PFSK-1 (cell line): ENCODE measurements around the gene NUP155. TPM values are rescaled to one million over a fixed set of nuclear protein-coding genes. Genes with fewer than 3 reads are reported as not detected.

Experiments used
- FOXP2 ChIP-seq: optimal IDR thresholded peaks from 2 replicates; pipeline ENCODE3; 2011; ENCODE audit warnings: borderline replicate concordance, control low read depth, inconsistent platforms; ENCODE audit not compliant: insufficient read depth; ENCODE audit errors: extremely low read length, extremely low read depth
- POLR2AphosphoS5 ChIP-seq: IDR thresholded peaks from 2 replicates; pipeline ENCODE4 v1.6.1; 2012; ENCODE audit warnings: low read depth, mild to moderate bottlenecking, control low read depth, low read length, moderate library complexity
- SIN3A ChIP-seq: IDR thresholded peaks from 2 replicates; pipeline ENCODE4 v1.6.1; 2012; ENCODE audit warnings: mild to moderate bottlenecking, low read length, moderate library complexity, borderline replicate concordance; ENCODE audit not compliant: insufficient read depth
- TAF1 ChIP-seq: IDR thresholded peaks from 2 replicates; pipeline ENCODE4 v1.6.1; 2012; ENCODE audit warnings: low read length, control low read depth, borderline replicate concordance; ENCODE audit not compliant: insufficient read depth
- polyA plus RNA-seq: library from polyadenylated mRNA; unstranded; fragments of >200 nt; gene quantifications from one replicate; pipeline ENCODE4 v1.2.1, GENCODE V29; 2012; ENCODE audit warnings: low read depth, missing spikeins; ENCODE audit not compliant: insufficient read length
- TF ChIP-seq, protein P1 (sequence below), 2 experiments: IDR thresholded peaks; 2 replicates each; pipeline versions ENCODE4 v1.6.1 to v1.8.0; 2011 to 2012; ENCODE audit warnings: low read depth in 2 of 2, low read length in 2 of 2, control low read depth in 1 of 2, inconsistent platforms in 1 of 2, mild to moderate bottlenecking in 1 of 2, moderate library complexity in 1 of 2; ENCODE audit not compliant: insufficient read depth in 1 of 2

NUP155 gene
- 14.3 TPM for polyA plus RNA-seq

DNA sequence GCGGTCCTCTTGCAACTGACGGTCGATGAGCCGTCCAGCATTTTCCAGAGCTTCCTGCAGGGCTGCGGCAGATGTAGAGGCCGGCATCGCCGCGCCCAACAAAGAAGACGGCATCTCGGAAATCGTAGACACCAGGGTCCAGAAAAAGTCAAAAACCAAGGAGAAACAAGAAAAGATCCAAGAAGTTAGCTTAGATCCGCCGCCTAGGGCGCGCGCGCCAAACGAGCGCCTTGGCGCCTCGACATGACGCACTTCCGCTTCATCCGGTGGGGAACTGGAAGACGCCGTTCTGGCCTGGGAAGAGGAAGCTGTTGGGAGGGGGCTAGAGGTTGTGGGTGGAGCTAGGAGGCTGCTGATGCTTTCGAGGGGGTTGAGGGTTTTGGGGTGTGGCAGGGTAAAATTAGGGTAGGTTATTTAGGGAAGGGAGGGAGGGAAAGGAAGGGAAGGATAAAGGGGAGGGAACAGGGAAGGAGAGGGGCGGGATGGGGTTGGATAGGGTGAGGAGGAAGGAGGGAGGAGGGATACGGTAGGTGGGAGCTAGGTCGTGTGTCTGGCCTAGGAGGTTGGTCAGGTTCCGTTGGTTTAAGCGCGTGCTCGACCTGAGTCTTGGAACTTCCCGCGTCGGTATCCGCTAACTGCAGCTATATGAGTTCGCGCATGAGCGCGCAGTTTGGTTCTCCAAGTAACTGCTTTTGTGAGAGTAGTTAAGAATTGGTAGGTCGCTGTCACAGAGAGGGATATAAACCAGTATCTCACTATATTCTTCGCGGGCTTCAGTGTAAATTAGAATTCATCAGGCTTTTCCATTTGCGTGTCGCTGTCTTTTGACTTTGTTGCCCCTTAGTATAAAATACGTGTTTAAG, at the start of gene NUP155:
Gene NUP155, minus strand, starts transcription at position 243 of the 863 bp plus-strand sequence. Its CDS starts 129 bp downstream, at position 114.
- TF ChIP-seq SIN3A (0 out of 2 replicates have a peak, but pooled peaks have one; percentile 71), POLR2AphosphoS5 (peak; percentile 86), TAF1 (peak; percentile 56; the same call in 1 of the 2 replicates)
- TF ChIP-seq, protein P1, sequence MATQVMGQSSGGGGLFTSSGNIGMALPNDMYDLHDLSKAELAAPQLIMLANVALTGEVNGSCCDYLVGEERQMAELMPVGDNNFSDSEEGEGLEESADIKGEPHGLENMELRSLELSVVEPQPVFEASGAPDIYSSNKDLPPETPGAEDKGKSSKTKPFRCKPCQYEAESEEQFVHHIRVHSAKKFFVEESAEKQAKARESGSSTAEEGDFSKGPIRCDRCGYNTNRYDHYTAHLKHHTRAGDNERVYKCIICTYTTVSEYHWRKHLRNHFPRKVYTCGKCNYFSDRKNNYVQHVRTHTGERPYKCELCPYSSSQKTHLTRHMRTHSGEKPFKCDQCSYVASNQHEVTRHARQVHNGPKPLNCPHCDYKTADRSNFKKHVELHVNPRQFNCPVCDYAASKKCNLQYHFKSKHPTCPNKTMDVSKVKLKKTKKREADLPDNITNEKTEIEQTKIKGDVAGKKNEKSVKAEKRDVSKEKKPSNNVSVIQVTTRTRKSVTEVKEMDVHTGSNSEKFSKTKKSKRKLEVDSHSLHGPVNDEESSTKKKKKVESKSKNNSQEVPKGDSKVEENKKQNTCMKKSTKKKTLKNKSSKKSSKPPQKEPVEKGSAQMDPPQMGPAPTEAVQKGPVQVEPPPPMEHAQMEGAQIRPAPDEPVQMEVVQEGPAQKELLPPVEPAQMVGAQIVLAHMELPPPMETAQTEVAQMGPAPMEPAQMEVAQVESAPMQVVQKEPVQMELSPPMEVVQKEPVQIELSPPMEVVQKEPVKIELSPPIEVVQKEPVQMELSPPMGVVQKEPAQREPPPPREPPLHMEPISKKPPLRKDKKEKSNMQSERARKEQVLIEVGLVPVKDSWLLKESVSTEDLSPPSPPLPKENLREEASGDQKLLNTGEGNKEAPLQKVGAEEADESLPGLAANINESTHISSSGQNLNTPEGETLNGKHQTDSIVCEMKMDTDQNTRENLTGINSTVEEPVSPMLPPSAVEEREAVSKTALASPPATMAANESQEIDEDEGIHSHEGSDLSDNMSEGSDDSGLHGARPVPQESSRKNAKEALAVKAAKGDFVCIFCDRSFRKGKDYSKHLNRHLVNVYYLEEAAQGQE (IDR thresholded peaks at IDR 0.05; ENCODE audit: insufficient read depth in 1 of 2, low read depth in 2 of 2, low read length in 2 of 2) = no peak

DNA sequence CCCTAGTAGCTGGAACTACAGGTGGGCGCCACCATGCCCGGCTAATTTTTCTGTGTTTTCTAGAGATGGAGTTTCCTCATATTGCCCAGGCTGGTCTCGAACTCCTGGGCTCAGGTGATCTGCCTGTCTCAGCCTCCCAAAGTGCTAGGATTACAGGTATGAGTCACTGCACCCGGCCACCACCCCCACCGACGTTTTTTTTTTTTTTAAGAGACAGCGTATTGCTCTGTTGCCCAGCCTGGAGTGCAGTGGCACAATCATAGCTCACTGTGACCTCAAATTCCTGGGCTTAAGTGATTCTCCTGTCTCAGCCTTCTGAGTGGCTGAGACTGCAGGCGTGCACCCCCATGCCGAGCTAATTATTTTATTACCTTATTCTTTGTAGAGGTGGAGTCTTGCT, 46.4 kb upstream of the NUP155 start:
- TF ChIP-seq FOXP2 = no peak
- no peak for TF ChIP-seq SIN3A
- TF ChIP-seq TAF1 = no peak
- TF ChIP-seq POLR2AphosphoS5 = no peak
- TF ChIP-seq, protein P1 (IDR thresholded peaks at IDR 0.05; ENCODE audit: insufficient read depth in 1 of 2, low read depth in 2 of 2, low read length in 2 of 2) = no peak

DNA sequence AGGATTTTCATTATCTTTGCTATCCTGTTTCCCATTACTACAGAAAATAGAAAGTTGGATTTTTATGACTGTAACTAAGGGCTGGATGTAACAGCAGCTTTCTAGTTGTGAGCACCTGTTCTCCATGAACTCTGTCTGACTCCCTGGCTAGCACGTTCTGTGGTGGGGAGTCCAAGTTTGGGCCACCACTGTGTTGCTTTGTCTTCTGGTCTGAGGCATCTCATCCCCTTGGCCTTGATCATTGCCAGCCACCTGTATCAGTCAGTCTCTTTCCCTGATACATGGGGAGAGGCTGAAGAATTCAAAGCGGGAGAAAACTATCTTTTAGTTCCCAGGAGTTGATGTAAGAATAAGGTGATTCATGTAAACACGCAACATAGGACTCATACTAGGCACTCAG, 41.6 kb upstream of the NUP155 start:
- TF ChIP-seq, protein P1 (IDR thresholded peaks at IDR 0.05; ENCODE audit: insufficient read depth in 1 of 2, low read depth in 2 of 2, low read length in 2 of 2) = no peak
- TF ChIP-seq TAF1 = no peak

DNA sequence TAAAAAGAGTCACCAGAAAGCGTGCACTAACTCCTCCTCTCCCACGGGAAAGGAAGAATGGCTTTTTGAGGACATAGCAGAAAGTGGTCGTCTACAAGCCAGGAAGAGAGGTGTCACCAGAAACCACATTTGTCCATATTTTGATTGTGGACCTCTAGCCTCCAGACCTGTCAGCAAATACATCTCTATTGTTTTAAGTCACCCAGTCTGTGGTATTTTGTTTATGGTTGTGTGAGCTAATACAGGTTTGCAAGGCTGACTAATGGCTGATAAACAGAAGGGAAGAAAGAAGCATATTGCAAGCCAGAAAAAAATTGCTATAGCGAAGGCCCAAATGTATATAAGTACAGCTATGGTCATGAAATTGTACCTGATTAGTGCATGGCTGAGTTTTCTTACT, 29.6 kb upstream of the NUP155 start:
- TF ChIP-seq FOXP2 (no peak), SIN3A (no peak), TAF1 (no peak), POLR2AphosphoS5 (no peak)
- TF ChIP-seq, protein P1 (IDR thresholded peaks at IDR 0.05; ENCODE audit: insufficient read depth in 1 of 2, low read depth in 2 of 2, low read length in 2 of 2) = no peak
